Hepatocyte (in vitro differentiated cells): ENCODE measurements around the gene HECTD4.

Experiments used
- CTCF ChIP-seq: fragments of 200-600 bp; sonication (generic); IDR thresholded peaks from 2 replicates; pipeline ENCODE4 v1.5.1; 2016; ENCODE audit warnings: antibody characterized with exemption, mild to moderate bottlenecking; ENCODE audit not compliant: poor library complexity
- EZH2 ChIP-seq: fragments of 200-600 bp; sonication (generic); IDR thresholded peaks from 2 replicates; pipeline ENCODE4 v1.6.1; 2016; ENCODE audit warnings: antibody characterized with exemption, mild to moderate bottlenecking, borderline replicate concordance
- EZH2phosphoT487 ChIP-seq: fragments of 200-600 bp; sonication (generic); IDR thresholded peaks from one replicate; pipeline ENCODE4 v1.6.1; 2018; ENCODE audit warnings: antibody characterized with exemption, mild to moderate bottlenecking, low read depth, moderate library complexity; ENCODE audit not compliant: unreplicated experiment, severe bottlenecking

DNA sequence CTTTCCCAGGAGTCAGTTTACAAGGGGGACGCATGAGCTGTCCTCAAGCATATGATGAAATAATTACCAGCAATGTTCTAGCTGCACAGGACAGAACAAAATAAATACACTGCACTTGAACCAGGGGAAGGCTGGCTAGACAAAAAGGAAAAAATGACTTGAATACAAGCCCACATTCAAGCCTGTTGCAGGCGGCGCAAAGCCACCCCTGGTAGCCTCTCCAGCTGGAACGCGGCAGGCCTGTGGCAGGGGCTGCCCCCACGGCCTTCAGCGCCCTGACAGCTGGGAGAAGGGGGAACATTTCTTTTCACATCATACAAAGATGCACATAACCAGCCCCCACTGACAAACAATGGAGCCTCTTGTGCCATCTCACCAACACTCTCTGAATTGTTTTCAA, 199.7 kb downstream of the HECTD4 start:
- TF ChIP-seq CTCF (no peak), EZH2phosphoT487 (no peak), EZH2 (no peak)
